ENCODE data around the gene KCNH1. TPM values are rescaled to one million over a fixed set of nuclear protein-coding genes. Genes with fewer than 3 reads are reported as not detected.

KCNH1 gene
- total RNA-seq, 1 donor from 2014 or later, result 15.5 TPM

GRCh38 chr1:210916548-210916947, 217.4 kb downstream of the KCNH1 start:
- H3K9me3 ChIP-seq (ENCODE audit: insufficient read depth, low read depth, low read length), result no peaks in the 10 kb centered on the region
- no peaks in the 10 kb centered on the region for H3K36me3 ChIP-seq (ENCODE audit: insufficient read depth, low read length)
- FAIRE-seq (no peak), DNase-seq (ENCODE audit: low read depth) (no peak)
- no peak overlapping the region for H3K27ac ChIP-seq (ENCODE audit: low read depth, low read length)
- H3K9me3 Mint-ChIP-seq (ENCODE audit: unreplicated experiment), result no peaks in the 10 kb centered on the region
- H3K9ac ChIP-seq (ENCODE audit: low read length), result no peak overlapping the region
- no peaks in the 10 kb centered on the region for H3K79me2 ChIP-seq (ENCODE audit: insufficient read depth, low read length)
- TF ChIP-seq EZH2 (IDR thresholded peaks at IDR 0.05; ENCODE audit: insufficient read depth, low read length), result no peak
- TF ChIP-seq CTCF (IDR thresholded peaks at IDR 0.05; ENCODE audit: insufficient read depth, low read depth, low read length), result no peak
- no peak overlapping the region for H3K4me3 ChIP-seq (ENCODE audit: insufficient read depth, low read depth, low read length)
- no peak overlapping the region for H3K4me2 ChIP-seq (ENCODE audit: low read length)
- H3K4me1 ChIP-seq (ENCODE audit: insufficient read depth, low read length), result no peaks in the 10 kb centered on the region
- H3K4me1 Mint-ChIP-seq (ENCODE audit: low read depth, unreplicated experiment), result peaks cover 10% of the 10 kb centered on the region
- peaks cover 2% of the 10 kb centered on the region for H3K27me3 Mint-ChIP-seq (ENCODE audit: low read depth, unreplicated experiment)
- no peaks in the 10 kb centered on the region for H4K20me1 ChIP-seq (ENCODE audit: insufficient read depth, low read length)
- H3K4me3 Mint-ChIP-seq (ENCODE audit: unreplicated experiment), result no peak overlapping the region
- no peaks in the 10 kb centered on the region for H3K27me3 ChIP-seq (ENCODE audit: insufficient read depth, low read length)
- no peak overlapping the region for H3K27ac Mint-ChIP-seq (ENCODE audit: unreplicated experiment)
- H2AFZ ChIP-seq (ENCODE audit: low read depth, low read length), result no peak overlapping the region
- no peaks in the 10 kb centered on the region for H3K36me3 Mint-ChIP-seq (ENCODE audit: low read depth, unreplicated experiment)

GRCh38 chr1:210915890-210916507, 217.9 kb downstream of the KCNH1 start:
- no peaks in the 10 kb centered on the region for H3K36me3 ChIP-seq (ENCODE audit: insufficient read depth, low read length)
- no peaks in the 10 kb centered on the region for H3K79me2 ChIP-seq (ENCODE audit: insufficient read depth, low read length)
- no peak overlapping the region for H3K27ac ChIP-seq (ENCODE audit: low read depth, low read length)
- H3K4me3 ChIP-seq (ENCODE audit: insufficient read depth, low read depth, low read length), result no peak overlapping the region
- TF ChIP-seq EZH2 (IDR thresholded peaks at IDR 0.05; ENCODE audit: insufficient read depth, low read length) (no peak), CTCF (IDR thresholded peaks at IDR 0.05; ENCODE audit: insufficient read depth, low read depth, low read length) (no peak)
- no peak overlapping the region for H3K9ac ChIP-seq (ENCODE audit: low read length)
- H3K9me3 ChIP-seq (ENCODE audit: insufficient read depth, low read depth, low read length), result no peaks in the 10 kb centered on the region
- H3K4me2 ChIP-seq (ENCODE audit: low read length), result no peak overlapping the region
- peaks cover 2% of the 10 kb centered on the region for H3K27me3 Mint-ChIP-seq (ENCODE audit: low read depth, unreplicated experiment)
- no peaks in the 10 kb centered on the region for H3K9me3 Mint-ChIP-seq (ENCODE audit: unreplicated experiment)
- no peaks in the 10 kb centered on the region for H4K20me1 ChIP-seq (ENCODE audit: insufficient read depth, low read length)
- no peak overlapping the region for H3K27ac Mint-ChIP-seq (ENCODE audit: unreplicated experiment)
- H3K4me1 Mint-ChIP-seq (ENCODE audit: low read depth, unreplicated experiment), result peaks cover 10% of the 10 kb centered on the region
- H3K36me3 Mint-ChIP-seq (ENCODE audit: low read depth, unreplicated experiment), result no peaks in the 10 kb centered on the region
- H3K27me3 ChIP-seq (ENCODE audit: insufficient read depth, low read length), result no peaks in the 10 kb centered on the region
- DNase-seq (ENCODE audit: low read depth), result no peak
- no peak for FAIRE-seq
- H3K4me1 ChIP-seq (ENCODE audit: insufficient read depth, low read length), result no peaks in the 10 kb centered on the region
- no peak overlapping the region for H2AFZ ChIP-seq (ENCODE audit: low read depth, low read length)
- H3K4me3 Mint-ChIP-seq (ENCODE audit: unreplicated experiment), result no peak overlapping the region

- H3K4me1 Mint-ChIP-seq (ENCODE audit: low read depth, unreplicated experiment), result peaks cover 7% of the 10 kb centered on the region
- H3K27me3 Mint-ChIP-seq (ENCODE audit: low read depth, unreplicated experiment), result peaks cover 4% of the 10 kb centered on the region
- no peaks in the 10 kb centered on the region for H3K36me3 ChIP-seq (ENCODE audit: insufficient read depth, low read length)
- no peaks in the 10 kb centered on the region for H3K27me3 ChIP-seq (ENCODE audit: insufficient read depth, low read length)
- DNase-seq (ENCODE audit: low read depth) (no peak), FAIRE-seq (no peak)
- no peak overlapping the region for H2AFZ ChIP-seq (ENCODE audit: low read depth, low read length)
- H3K27ac ChIP-seq (ENCODE audit: low read depth, low read length), result no peak overlapping the region
- no peaks in the 10 kb centered on the region for H3K9me3 ChIP-seq (ENCODE audit: insufficient read depth, low read depth, low read length)
- H3K4me2 ChIP-seq (ENCODE audit: low read length), result no peak overlapping the region
- no peak overlapping the region for H3K9ac ChIP-seq (ENCODE audit: low read length)
- no peaks in the 10 kb centered on the region for H3K9me3 Mint-ChIP-seq (ENCODE audit: unreplicated experiment)
- H4K20me1 ChIP-seq (ENCODE audit: insufficient read depth, low read length), result no peaks in the 10 kb centered on the region
- H3K36me3 Mint-ChIP-seq (ENCODE audit: low read depth, unreplicated experiment), result no peaks in the 10 kb centered on the region
- no peaks in the 10 kb centered on the region for H3K79me2 ChIP-seq (ENCODE audit: insufficient read depth, low read length)
- H3K27ac Mint-ChIP-seq (ENCODE audit: unreplicated experiment), result no peak overlapping the region
- H3K4me3 Mint-ChIP-seq (ENCODE audit: unreplicated experiment), result no peak overlapping the region
- H3K4me3 ChIP-seq (ENCODE audit: insufficient read depth, low read depth, low read length), result no peak overlapping the region
- no peak for TF ChIP-seq EZH2 (IDR thresholded peaks at IDR 0.05; ENCODE audit: insufficient read depth, low read length)
- no peak for TF ChIP-seq CTCF (IDR thresholded peaks at IDR 0.05; ENCODE audit: insufficient read depth, low read depth, low read length)
- H3K4me1 ChIP-seq (ENCODE audit: insufficient read depth, low read length), result no peaks in the 10 kb centered on the region
Observed at GRCh38 chr1:210912752-210913151, 221.2 kb downstream of the KCNH1 start.

Measured in astrocyte (in vitro differentiated cells and primary cell).